Activated CD4-positive, alpha-beta T cell treated with anti-CD3 and anti-CD28 coated beads, Interleukin-2, amount 50 U/mL, for 16 hours (primary cell): ENCODE measurements around the gene BAIAP2.

Experiments
- DNase-seq: peaks from one replicate; pipeline ENCODE4 v3.0.0-alpha.2; 2020

BAIAP2 gene, protein sequence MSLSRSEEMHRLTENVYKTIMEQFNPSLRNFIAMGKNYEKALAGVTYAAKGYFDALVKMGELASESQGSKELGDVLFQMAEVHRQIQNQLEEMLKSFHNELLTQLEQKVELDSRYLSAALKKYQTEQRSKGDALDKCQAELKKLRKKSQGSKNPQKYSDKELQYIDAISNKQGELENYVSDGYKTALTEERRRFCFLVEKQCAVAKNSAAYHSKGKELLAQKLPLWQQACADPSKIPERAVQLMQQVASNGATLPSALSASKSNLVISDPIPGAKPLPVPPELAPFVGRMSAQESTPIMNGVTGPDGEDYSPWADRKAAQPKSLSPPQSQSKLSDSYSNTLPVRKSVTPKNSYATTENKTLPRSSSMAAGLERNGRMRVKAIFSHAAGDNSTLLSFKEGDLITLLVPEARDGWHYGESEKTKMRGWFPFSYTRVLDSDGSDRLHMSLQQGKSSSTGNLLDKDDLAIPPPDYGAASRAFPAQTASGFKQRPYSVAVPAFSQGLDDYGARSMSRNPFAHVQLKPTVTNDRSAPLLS

DNA sequence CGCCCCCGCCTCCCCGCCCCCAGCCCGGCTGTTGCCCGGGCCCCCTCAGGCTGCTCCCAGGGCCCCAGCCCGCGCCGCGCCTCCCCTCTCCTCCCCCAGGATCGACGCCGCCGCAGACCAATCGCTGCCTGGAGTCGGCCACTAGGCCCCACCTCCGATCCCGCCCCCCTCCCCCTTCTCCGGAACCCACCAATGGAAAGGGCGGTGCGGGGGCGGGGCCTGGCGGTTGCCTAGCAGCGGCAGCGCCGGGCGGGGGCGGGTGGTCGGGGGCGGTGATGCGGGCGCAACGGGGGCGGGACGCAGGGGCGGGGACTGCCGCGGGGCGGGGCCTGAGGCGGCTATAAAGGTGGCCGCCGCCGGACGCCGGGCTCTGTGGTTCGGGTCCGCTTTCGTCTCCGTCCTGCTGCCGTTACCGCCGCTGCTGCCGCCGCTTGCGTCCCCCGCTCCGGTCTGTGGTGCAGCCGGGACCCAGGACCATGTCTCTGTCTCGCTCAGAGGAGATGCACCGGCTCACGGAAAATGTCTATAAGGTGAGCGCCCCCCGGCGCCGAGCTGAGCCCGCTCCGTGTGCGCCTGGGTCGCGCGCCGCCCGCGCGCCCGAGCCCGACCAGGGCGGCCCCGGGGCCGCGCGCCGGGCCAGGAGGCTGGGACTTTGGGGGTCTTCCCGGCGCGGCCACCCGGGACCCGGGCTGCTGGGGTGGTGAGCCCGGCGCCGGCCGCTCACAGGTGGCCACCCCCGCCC, at the start of gene BAIAP2:
TSS of gene BAIAP2 (plus strand) at position 373 of the 742 bp plus-strand sequence. CDS start at position 477, 104 bp downstream.
- peak; percentile 95 for DNase-seq

DNA sequence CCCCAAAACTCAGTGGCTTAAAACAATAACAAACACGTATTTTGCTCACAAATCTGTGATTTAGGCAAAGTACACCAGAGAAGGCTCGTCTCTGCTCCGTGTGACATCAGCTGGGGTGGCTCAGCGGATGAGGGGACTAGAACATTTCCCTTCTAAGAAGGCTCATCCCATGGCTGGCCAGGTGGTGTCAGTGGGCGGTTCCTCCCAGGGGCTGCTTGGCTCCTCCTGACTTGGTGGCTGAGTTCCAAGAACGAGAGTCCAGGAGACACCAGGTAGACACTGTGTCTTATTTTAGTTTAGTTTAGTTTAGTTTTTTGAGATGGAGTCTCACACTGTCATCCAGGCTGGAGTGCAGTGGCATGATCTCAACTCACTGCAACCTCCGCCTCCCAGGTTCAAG, 48.9 kb upstream of the BAIAP2 start:
- DNase-seq: no peak

DNA sequence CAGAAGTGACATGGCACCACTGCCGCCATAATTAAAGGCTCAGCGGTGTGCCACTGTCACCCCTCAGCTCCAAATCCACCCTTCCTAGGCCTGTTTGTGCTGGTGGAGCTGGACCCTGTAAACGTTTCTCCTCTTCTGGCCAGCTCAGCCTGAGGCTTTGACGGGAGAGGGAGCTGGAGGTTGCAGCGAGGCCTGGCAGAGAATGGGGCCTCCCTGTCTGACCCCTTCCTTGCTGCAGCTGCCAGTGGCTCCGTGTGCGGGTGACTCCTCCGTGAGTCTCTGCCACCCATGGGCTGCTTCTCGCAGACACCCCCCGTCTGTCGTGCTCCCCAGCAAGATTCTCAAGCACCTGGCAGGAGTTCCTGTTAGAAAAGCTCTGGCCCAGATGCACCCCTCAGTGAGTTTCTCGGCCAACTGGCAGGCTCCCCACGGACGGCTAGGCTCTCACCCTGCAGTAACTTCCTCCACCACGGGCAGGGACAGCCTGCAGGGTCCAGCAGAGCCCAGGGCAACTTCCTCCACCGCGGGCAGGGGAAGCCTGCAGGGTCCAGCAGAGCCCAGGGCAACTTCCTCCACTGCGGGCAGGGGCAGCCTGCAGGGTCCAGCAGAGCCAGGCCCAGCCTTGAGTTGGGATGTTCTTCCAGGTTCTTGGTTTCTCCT, 48.0 kb upstream of the BAIAP2 start:
- DNase-seq: no peak

DNA sequence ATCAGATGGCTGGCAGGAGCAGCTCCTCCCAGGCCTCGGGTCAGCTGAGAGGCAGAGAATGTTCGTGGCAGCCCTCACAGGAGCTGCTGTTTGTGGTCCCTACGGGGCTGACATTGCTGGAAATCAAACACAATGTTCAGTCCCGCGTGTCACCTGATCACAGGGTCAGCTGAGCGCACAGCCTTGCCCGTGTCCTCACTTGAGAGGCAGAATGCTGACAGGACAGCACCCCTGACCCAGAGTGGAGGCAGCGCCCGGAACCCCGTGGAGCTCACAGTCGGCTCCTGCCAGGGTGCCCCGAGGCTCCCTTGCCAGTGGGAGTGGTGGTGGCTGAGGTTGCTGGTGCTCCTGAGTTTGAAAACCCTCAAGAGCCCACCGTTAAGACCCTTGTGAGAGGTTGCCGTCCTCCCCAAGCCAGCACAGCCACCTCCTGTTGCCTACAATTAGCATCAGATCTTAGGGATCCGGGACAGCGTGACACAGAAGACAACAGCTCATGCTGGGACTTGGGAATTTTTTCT, 47.0 kb upstream of the BAIAP2 start:
- DNase-seq: no peak

DNA sequence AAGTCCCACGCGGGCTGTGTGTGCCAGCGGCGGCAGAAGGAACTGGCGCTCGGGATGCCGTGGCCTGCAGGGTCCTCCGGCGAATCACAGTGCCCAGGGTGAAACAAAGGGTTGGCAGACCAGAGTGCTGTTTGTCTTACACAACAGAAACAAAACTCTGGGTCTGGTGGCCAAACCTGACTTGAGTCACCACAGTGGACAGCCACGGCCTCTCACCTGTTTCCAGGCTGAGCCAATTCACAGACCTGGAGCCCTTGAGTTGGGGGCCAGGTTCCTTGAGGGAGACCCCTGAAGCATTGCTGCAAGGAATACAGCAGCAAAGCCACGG, 45.4 kb upstream of the BAIAP2 start:
- no peak for DNase-seq

DNA sequence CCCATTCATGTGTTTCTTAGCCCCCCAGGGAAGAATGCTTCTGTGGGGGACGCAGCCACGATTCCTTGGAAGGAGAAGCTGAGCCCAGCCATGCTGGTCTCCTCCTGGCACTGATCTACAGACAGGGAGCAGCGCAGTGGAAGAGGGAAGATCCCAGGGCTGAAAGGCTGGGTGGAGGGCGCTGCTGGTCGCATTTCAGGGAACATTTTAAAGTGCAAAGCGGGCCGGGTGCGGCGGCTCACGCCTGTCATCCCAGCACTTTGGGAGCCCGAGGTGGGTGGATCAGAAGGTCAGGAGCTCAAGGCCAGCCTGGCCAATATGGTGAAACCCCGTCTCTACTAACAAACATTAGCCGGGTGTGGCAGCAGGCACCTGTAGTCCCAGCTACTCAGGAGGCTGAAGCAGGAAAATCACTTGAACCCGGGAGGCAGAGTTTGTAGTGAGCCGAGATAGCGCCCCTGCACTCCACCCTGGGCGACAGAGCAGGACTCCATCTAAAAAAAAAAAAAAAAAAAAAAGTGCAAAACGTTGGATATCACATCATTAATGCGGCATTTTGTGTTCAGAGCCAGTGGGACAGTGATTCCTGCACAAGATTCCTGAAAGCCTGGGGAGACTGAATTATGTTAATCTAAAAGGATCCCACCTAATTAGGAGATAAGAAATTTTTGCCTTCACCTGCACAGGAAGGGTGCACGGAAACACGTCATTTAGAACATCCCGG, 43.9 kb upstream of the BAIAP2 start:
- no peak for DNase-seq

DNA sequence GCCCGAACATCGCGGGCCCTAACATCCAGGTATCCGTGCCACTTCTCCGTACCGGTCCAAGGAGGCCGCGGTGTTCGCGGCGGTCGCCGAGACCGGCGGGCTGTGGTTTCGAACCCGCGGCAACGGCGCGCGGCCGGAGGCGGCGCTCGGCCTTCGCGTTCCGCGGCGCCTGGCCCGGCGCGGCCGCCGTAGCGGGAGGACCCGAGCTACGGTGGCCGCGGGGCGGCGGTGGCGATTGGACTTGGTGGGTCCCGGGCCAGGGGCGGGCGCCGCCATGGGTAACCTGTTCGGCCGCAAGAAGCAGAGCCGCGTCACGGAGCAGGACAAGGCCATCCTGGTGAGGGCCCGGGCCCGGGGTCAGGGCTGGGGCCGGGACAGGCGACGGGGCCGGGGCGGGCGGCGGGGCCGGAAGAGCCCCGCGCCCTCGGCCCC, 43.3 kb upstream of the BAIAP2 start, which contains the start of gene CHMP6:
TSS of gene CHMP6 (plus strand) at position 197 of the 432 bp plus-strand sequence. CDS start at position 275, 78 bp downstream.
- peak; percentile 71 for DNase-seq

DNA sequence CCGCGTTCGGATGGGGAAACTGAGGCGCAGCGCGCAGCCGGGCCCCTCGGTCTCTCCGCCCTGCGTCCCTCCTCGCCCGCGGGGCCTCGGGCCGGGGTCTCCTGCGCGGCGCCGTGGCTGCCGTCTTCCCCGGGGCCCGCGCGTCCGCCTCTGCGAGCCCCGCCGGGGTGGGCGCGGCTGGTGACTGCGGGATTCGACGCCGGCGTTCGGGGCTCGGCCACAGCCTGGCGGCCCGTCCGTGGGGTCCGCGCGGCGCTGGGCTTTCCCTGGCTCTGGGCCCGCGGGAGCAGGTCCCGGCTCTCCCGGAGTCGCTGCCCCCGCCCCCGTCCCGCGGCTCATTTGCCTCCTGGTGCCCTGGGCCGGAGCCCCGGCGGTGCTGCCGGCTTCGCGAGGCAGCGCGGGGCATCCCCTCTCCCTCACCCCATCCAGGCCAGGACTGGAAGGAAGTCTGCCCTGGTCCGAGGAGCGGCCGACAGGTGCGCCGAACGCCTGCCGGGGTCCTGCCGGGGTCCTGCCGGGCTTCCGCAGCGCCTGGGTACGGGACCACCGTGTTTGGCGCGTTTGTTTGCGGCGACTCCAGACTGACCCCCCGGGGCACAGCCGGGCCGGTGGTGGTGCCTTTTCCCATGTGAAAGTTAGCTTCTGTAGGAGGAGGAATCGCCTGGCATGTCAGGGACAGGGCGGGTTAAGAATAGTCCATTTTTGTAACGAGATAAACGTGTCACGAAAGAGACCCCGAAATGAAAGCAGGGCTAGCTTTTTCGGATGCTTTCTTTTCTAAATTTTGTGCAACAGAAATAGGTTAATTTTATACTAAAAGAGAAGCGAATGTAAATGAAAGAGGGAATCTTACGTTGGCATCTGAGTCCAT, 42.6 kb upstream of the BAIAP2 start:
- no peak for DNase-seq

DNA sequence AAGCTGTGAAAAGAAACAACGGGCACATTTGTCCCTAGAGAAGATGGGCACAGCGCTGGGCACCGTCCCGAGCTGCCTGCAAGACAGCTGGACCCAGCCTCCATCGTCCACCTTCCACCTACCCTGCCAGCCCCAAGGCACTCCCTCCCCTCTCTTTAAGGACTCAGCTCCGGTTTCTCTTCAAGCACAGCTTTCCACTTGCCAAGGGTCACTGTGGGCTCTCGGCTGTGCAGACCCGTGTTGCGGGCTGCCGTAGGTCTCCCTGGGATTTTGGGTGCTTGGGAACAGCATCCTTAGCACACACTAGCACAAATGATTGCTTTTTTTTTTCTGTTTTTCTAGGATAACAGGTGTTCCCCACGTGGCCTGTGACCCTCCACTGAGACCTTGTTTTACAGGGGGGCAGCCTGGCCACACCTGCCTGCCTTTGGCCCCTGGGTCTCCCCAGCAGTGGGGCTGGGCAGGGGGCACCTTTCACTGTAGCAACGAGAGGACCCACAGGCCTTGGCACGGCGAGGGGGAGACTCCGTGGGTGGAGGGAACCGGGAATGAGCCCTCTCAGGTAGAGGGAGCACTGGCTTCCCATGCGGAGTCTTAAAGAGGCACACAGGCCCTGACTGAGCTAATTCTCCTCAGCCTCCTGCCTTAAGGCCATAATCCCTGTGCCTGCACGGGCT, 41.9 kb upstream of the BAIAP2 start:
- no peak for DNase-seq

DNA sequence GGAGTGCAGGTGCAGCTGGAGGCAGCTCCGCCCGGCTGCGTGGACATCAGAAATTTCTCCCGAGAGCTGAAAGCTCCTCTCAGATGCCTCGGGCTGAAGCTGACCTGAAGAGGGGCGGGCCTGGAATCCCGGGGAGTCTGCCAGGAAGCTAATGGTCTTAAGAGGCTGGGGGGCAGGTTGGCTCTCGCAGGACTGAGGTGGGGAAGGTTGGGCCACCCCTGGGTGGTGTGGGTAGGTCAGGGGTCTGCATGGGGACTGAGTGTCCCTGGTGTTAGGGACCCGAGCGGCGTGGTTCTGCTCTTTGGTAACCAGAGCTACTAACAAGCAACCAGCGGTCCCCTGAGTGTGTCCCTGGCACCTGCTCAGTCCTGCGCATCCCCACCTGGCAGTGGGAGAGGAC, 39.8 kb upstream of the BAIAP2 start:
- no peak for DNase-seq

DNA sequence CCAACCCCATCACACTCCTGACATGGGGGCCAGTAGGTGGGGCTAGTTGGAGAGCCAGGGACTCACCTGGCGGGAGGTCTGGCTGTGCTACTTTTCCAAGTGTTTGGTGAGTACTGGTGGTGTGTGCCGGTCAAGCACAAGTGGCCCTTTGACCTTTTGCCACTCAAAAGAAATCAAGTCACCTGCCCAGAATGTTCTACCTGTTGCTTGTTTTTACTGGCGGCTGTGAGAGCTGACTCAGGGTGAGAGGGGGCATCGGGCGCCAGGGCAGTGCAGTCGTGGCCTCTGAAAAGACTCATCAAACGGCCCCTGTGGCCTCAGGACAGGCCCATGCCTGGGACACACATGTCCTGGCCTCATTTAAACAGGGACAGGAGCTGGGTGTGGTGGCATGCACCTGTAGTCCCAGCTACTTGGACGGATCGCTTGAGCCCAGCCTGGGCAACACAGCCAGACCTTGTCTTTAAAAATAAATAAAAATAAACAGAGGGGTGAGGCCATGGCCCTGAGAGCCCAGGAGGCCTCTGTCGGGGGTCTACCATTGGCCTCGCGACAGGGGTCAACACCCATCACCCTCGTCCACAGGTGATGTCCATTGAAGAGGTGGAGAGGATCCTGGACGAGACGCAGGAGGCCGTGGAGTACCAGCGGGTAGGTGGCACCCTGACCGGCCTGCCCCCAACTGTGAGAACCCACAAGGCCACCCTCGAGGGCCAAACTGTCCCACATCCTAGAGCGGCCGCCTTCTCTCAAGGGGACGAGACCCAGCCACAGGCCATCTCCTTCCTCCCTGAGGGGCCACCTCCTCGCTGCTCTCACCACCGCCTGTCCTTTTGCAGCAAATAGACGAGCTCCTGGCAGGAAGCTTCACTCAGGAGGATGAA, 38.3 kb upstream of the BAIAP2 start:
- DNase-seq: no peak

DNA sequence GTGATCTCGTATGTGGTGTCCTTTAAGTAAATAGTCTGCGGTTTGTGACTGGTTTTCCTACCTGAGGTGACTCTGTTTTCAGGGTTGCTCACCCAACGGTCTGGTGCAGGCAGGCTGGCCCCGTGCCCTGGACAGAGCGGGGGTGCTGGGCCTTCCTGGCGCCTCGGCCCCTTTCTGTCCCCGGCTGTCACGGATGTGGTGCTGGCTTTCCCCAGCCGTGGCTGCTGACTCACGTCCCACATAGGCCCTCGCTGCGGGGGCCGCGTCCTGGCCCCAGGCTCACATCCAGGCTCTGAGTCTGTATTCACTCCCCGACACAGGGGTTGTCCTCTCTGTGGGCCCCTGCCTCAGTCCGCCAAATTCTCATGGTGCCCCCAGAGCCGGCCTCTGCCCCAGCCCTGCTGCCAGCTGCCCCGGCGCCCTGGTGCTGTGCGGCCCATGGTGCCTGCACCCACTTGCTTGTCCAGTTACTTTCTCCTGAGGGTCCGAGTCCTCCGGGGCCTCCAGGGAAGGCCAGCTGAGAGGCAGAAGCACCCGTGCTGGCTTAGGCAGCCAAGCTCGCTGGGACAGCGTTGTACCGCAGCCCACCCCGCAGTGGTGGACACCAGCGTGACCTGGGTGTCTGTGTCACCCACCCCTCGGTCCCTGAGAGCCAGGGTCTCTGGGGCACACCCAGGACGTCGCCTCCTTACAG, 37.4 kb upstream of the BAIAP2 start:
- DNase-seq: no peak

DNA sequence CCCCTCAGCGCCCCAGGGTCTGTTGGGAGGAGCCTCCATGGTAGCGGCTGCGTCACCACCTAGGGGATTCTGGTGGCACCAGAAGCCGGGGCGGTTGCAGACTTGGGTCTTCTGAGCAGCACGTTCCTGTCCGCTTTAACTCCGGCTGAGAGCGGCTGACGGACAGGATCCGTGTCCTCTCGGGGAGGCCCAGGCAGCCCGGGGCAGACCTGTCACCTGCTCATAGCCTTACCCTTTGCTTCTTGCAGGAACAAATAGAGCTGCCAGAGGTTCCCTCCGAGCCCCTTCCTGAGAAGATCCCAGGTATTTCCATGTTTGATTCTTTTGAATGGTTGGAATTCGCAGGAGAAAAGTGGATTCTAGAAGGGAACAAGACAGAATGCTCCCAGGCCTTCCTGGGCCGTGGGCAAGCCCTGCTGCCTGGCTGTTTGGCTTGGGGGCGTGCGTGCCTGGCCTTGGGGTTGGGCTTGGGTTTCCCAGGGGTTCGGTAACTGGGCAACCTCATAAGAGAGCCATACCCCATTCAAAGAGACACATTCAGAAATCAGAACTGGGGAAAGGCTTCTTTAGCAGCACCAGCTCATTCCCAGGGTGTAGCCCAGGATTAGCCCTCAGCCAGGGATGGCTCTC, 36.7 kb upstream of the BAIAP2 start:
- DNase-seq: no peak

DNA sequence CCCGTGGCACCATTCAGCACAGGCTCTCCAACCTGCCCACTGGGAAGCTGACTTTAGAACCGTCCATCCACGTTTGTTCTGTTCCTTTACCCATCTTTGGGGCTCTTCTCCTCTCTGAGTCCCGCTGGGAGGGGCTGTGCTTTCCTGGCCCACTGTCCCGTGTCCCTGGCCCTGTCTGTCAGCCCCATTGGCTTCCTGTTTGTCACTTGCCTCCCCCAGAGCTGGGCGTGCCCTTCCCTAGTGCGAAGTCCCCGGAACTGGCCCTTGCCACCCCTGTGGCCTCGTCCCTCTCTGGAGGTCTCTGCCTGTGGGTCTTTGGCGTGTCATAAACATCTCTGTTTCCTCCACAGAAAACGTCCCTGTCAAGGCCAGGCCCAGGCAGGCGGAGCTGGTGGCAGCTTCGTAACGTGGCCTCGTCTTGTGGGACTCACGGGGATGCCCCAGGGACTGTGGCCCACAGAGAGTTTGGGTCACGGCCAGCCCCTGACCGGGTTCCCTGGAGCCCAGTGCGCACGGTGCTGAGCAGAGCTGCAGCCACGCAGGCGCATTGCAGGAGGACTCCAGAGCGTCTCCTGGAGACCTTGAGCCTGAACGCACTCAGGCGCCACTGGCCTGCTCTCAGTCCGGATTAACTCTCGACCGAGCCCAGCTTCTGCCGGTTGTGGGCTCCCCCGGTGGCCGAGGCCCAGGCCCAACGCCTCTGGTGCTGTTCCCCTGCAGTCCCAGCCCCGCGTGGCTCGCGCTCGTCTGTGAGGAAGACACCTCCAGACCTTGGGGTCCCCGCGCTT, 36.0 kb upstream of the BAIAP2 start:
- no peak for DNase-seq

DNA sequence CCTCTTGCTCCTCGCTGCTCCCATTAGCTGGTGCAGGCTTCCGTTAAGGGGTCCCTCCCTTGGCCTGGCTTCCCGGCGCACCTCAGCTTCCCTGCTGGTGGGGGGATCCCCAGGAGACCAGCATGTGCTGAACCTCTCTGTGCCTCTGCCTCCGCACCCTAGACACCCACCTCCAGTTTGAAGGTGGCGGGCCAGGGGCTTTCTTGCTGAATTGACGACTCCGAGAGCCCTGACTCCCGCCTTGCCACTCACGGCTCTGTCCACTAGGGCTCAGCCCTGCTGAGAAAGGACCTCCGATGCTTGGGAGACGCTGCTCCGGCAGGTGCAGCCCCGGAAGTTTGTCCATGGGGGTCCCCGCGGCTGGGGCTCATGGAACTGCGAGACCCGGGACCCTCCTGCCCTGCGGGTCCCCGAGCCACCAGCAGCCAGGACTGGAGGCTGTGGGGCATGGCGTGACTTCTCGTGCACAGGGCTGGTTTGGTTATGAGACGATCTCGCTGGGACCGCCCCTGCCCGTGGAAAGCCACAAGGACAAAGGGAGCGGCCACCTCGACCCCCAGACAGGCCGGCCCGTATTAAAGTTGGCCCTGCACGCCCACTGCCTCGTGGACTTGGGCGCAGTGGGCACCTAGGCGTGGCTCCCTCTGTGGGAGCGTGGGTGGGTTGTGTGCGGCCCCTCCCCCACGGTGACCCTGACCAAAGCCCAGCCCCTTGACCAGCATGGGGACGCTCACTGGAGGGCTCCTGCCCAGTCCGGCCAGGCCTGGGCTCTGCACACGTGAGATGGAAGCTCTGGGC, 35.2 kb upstream of the BAIAP2 start:
- DNase-seq: no peak

DNA sequence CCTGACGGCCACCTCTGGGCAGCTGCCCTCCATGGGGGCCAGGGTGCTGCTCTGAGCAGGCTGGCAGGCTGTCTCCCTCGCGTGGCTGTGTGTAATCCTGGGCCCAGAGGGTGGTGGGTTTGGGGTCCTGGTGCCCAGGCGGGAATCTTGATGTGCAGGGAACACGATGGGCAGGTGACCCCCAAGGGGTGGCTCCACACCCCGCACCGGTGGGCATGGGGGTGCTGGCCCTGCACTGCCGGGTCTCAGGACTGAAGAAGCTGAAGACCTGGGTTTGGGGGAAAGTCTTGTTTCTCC, 34.7 kb upstream of the BAIAP2 start:
- DNase-seq: no peak
